WERI-Rb-1 (cell line): ENCODE results near the gene ACVR1B.

Source experiments
- DNase-seq: peaks from one replicate; pipeline ENCODE4 v3.0.0-alpha.2; 2020
- H3K27ac ChIP-seq: fragments of 250-450 bp; sonication (Bioruptor Pico); 2 replicates; pipeline ENCODE4 v1.5.1; 2020; ENCODE audit warnings: mild to moderate bottlenecking, moderate library complexity
- H3K27me3 ChIP-seq: fragments of 250-450 bp; sonication (Bioruptor Pico); 2 replicates; pipeline ENCODE4 v1.5.1; 2021; ENCODE audit warnings: mild to moderate bottlenecking, low read depth, moderate library complexity; ENCODE audit not compliant: insufficient read depth, severe bottlenecking
- H3K36me3 ChIP-seq: fragments of 250-450 bp; sonication (Bioruptor Pico); 2 replicates; pipeline ENCODE4 v1.5.1; 2020; ENCODE audit warnings: mild to moderate bottlenecking, moderate library complexity
- H3K4me3 ChIP-seq: 2 replicates; pipeline ENCODE4 v1.5.1; 2011; ENCODE audit warnings: low read depth, mild to moderate bottlenecking, control low read depth, low read length
- H3K9me3 ChIP-seq: fragments of 250-450 bp; sonication (Bioruptor Pico); 2 replicates; pipeline ENCODE4 v1.5.1; 2021; ENCODE audit warnings: mild to moderate bottlenecking, moderate library complexity; ENCODE audit not compliant: severe bottlenecking
- TF ChIP-seq, protein P1 (sequence below): IDR thresholded peaks from 2 replicates; pipeline ENCODE4 v1.5.1; 2011; ENCODE audit warnings: low read depth, mild to moderate bottlenecking, control low read depth, inconsistent platforms, low read length

Gene ACVR1B

DNA sequence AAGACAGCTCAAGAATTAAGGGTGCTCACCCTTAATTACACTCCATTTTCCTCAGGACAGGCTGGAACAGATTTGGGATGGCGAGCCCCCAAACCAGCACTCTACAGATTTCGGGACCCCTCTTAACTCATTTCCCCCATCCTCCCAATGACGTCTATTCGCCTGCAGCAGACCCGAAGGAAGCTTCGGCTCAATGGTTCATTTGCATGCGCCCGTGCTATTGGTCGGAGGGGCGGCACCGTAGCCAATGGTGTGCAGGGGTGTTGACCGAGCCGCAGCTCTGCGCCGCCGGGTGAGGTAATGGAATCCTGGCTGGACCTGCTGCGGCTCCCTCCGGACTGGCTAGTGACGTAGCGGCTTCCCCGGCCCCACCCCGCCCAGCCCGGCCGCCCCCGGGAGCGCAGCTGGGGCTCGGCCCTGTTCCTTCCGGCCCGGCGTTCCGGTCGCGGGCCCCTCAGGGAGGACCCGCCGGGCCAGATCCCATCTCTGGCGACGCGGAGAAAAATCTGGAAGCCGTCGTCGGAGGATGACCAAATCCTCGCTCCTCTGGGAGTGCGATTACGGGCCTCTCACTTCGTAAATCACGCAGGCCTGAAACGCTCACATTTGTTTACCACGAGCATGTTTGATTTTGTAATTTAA is 81.4 kb downstream of the ACVR1B start:
- TF ChIP-seq, protein P1, sequence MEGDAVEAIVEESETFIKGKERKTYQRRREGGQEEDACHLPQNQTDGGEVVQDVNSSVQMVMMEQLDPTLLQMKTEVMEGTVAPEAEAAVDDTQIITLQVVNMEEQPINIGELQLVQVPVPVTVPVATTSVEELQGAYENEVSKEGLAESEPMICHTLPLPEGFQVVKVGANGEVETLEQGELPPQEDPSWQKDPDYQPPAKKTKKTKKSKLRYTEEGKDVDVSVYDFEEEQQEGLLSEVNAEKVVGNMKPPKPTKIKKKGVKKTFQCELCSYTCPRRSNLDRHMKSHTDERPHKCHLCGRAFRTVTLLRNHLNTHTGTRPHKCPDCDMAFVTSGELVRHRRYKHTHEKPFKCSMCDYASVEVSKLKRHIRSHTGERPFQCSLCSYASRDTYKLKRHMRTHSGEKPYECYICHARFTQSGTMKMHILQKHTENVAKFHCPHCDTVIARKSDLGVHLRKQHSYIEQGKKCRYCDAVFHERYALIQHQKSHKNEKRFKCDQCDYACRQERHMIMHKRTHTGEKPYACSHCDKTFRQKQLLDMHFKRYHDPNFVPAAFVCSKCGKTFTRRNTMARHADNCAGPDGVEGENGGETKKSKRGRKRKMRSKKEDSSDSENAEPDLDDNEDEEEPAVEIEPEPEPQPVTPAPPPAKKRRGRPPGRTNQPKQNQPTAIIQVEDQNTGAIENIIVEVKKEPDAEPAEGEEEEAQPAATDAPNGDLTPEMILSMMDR, result no peak
- no peaks in the 10 kb centered on the region for H3K27me3 ChIP-seq
- no peaks in the 10 kb centered on the region for H3K36me3 ChIP-seq
- DNase-seq, result peak; percentile 97
- peak overlapping the region; percentile 66 for H3K27ac ChIP-seq
- H3K4me3 ChIP-seq, result peak overlapping the region; percentile 54
- no peaks in the 10 kb centered on the region for H3K9me3 ChIP-seq

DNA sequence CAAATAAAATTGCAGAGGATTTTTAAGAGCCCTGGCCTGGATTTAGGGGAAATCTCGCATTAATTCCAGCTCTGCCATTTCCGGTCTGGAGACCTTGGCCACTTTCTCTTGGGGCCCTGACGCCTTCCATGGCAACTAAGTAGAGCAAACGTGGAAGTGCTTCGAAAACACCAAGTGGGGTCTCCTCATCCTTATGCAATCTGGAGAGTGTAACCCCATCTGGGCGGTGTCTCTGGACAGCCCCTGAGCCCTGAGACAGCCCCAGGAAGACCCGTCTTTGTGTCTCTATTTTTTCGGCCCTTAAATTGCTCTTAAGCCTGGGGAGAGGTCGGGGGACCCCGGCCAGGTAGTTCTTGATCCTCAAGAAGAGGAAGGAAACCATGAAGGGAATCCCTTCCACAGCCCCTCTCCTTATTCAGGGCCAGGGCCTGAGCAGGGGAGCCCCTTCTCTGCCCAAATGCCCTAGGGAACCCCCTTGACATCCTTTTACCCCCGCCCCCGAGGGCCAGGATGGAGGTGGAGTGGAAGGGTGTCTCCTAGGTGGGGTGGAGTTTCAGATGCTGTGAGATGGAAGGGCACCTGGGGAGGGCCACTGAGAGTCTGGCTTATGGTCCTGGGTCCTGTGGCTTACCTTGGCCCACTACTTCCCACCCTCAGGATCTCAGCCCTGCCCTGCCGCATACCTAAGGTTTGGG is 82.1 kb downstream of the ACVR1B start:
- Histone ChIP-seq H3K27ac (peak overlapping the region; percentile 66), H3K36me3 (no peaks in the 10 kb centered on the region), H3K4me3 (peak overlapping the region; percentile 54), H3K27me3 (no peaks in the 10 kb centered on the region), H3K9me3 (no peaks in the 10 kb centered on the region)
- TF ChIP-seq, protein P1, result no peak
- DNase-seq, result no peak

DNA sequence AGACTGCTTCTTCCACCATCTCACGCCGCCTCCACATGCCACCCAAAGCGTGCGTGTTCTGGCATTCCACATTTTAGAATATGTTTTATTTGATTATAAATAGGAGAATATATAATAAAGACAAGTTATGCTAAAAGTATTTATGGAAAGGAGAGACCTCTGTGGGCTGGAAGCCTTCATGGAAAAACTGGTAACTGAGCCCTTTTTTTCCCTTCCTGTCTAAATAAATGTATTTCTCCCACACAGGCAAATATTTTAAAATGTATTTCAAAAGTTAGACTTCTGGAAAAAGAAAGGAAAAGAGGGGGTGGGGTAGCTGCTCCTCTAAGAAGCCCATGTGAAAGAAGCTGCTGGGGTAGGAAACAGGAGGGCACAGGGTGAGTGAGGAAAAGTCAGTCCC is 83.7 kb downstream of the ACVR1B start:
- H3K27ac ChIP-seq, result no peak overlapping the region
- TF ChIP-seq, protein P1, result no peak
- H3K4me3 ChIP-seq, result no peak overlapping the region
- H3K9me3 ChIP-seq, result no peaks in the 10 kb centered on the region
- no peaks in the 10 kb centered on the region for H3K27me3 ChIP-seq
- peaks cover 4% of the 10 kb centered on the region; the same call in 1 of the 2 replicates for H3K36me3 ChIP-seq
- no peak for DNase-seq

DNA sequence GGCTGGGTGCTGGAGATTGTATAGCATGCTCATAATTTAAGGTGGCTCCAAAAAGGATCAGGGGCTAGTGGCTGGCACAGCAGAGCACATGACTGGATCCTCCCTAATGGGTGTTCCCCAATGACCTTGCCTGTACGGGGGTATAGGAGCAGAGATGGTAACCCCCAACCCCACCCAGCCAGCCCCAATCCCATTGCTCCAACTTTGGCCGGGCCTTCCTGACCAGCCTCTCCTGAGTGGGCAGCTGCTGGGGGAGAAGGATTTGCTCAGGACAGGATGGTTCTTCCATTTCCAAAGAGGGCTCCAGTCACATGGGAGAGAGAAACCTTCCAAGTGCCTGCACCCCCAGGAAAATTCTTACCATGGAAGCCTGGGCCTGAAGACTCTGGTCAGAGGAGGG is 84.4 kb downstream of the ACVR1B start:
- Histone ChIP-seq H3K27me3 (no peaks in the 10 kb centered on the region), H3K36me3 (peaks cover 4% of the 10 kb centered on the region; the same call in 1 of the 2 replicates), H3K27ac (no peak overlapping the region), H3K9me3 (no peaks in the 10 kb centered on the region), H3K4me3 (no peak overlapping the region)
- DNase-seq, result no peak
- TF ChIP-seq, protein P1, result no peak

DNA sequence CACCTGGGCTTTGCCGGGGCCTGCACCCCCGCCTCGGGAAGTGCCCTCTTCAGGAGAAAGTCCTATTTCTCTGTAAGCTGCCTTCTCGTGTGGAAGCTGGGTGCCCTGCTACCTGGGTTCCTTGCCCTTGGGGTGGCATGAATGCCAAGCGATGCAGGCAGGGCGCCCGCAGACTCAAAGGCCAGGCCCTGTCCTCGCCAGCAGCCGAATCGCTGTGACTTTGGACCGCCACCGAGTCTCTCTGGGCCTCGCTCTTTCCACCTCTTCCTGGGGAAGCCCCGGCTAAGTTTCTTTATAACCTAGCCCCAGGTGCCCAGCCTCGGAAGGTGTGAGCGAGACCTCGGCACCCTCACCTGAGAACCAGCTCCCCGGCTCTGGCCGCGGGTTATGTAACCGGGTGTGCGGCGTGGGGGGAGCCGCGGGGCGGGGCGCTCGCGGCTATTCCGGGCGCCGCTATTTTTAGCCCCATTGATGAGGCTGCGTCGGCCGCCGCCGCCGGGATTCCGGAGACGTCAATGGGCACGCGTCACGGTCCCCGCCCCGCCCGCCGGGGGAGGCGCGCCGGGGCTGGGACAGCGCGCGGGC is 85.2 kb downstream of the ACVR1B start:
- Histone ChIP-seq H3K4me3 (peak overlapping the region; percentile 39), H3K36me3 (peaks cover 4% of the 10 kb centered on the region; the same call in 1 of the 2 replicates), H3K27ac (peak overlapping the region; percentile 50), H3K27me3 (no peaks in the 10 kb centered on the region), H3K9me3 (no peaks in the 10 kb centered on the region)
- TF ChIP-seq, protein P1, result no peak
- peak; percentile 81 for DNase-seq
